OCI-LY1 (cell line): ENCODE data around the gene CRBN.

Experiments used
- CTCF ChIP-seq: fragments of 200-600 bp; sonication (generic), shearing (Covaris generic); IDR thresholded peaks from 2 replicates; pipeline ENCODE4 v1.5.1; 2017; ENCODE audit warnings: mild to moderate bottlenecking, antibody characterized with exemption, low read length, moderate library complexity, mixed read lengths
- EZH2 ChIP-seq: fragments of 200-600 bp; sonication (generic), shearing (Covaris generic); IDR thresholded peaks from 2 replicates; pipeline ENCODE4 v1.8.0; 2017; ENCODE audit warnings: borderline replicate concordance, mixed run types, mild to moderate bottlenecking, antibody characterized with exemption, low read length, moderate library complexity, mixed read lengths

DNA sequence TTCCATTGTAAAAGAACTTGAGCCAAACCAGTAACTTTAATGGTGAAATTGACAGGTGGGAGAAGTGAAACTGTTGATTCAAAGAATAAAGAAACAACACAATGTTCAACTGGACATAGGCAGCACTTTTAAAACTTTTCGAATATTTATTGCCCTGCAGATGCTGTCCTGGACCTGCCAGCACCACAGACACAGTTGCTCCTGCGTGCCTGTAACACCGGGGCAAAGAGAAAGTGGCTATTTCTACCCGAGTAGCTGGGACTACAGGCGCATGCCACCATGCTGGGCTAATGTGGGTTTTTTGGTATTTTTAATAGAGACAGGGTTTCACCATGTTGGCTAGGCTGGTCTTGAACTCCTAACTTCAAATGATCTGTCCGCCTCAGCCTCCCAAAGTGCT lies 76.7 kb downstream of the CRBN start:
- TF ChIP-seq EZH2: no peak
- no peak for TF ChIP-seq CTCF
